Upper lobe of left lung (tissue), 4 donors: ENCODE results near the gene DAW1.

Experiments used
- POLR2AphosphoS5 ChIP-seq, 2 donors: sonication (generic); formaldehyde crosslinking; IDR thresholded peaks; one replicate each; pipeline ENCODE4 v1.5.1; 2017; ENCODE audit warnings: antibody characterized with exemption in 2 of 2
- TF ChIP-seq, protein P1 (sequence below), 6 experiments: fragments of 450-650 bp in 4 of 6; fragments of 200-600 bp in 2 of 6; sonication (generic) in 2 of 6; IDR thresholded peaks; one replicate each; pipeline ENCODE4 v1.5.1; 2016 to 2019; ENCODE audit warnings: antibody characterized with exemption in 6 of 6

DNA sequence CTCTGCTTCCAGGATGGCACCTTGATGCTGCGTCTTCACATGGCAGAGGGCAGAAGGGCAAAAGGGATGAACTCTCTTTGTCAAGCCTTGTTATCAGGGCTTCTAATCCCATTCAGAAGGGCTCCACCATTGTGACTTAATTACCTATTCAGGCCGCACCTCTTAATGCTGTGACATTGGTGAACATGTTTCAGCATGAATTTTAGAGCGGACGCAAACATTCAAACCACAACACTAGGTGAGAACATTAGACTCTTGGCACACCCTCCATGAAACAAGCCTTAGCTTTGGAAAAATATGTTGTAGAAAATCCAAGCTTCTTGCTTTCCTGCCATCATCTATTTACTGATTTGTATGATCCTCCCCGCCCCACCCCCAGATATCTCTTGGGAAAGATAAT is 17.9 kb downstream of the DAW1 start:
- TF ChIP-seq, protein P1, sequence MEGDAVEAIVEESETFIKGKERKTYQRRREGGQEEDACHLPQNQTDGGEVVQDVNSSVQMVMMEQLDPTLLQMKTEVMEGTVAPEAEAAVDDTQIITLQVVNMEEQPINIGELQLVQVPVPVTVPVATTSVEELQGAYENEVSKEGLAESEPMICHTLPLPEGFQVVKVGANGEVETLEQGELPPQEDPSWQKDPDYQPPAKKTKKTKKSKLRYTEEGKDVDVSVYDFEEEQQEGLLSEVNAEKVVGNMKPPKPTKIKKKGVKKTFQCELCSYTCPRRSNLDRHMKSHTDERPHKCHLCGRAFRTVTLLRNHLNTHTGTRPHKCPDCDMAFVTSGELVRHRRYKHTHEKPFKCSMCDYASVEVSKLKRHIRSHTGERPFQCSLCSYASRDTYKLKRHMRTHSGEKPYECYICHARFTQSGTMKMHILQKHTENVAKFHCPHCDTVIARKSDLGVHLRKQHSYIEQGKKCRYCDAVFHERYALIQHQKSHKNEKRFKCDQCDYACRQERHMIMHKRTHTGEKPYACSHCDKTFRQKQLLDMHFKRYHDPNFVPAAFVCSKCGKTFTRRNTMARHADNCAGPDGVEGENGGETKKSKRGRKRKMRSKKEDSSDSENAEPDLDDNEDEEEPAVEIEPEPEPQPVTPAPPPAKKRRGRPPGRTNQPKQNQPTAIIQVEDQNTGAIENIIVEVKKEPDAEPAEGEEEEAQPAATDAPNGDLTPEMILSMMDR (IDR thresholded peaks at IDR 0.05), result no peak
- no peak for TF ChIP-seq POLR2AphosphoS5 (IDR thresholded peaks at IDR 0.05)
